Lung (tissue), 12 donors: ENCODE results near the gene PPP2R1B. TPM values are rescaled to one million over a fixed set of nuclear protein-coding genes. Genes with fewer than 3 reads are reported as not detected.

Experiments used
- ATAC-seq: fragments of 200-7000 bp; cut with Tn5 transposase; one replicate; pipeline ENCODE4 v1.9.1; 2020; ENCODE audit warnings: moderate number of reproducible peaks; ENCODE audit not compliant: insufficient read depth, low FRiP score
- DNase-seq, 3 donors: peaks; one replicate each; pipeline ENCODE4 v3.0.0-alpha.2; 2013 to 2017
- H3K27ac ChIP-seq, 2 donors: one replicate each; pipeline ENCODE4 v1.5.1; 2013; ENCODE audit warnings: mild to moderate bottlenecking in 2 of 2, moderate library complexity in 2 of 2, control low read depth in 1 of 2, inconsistent platforms in 1 of 2, low read depth in 1 of 2, low read length in 1 of 2
- H3K27me3 ChIP-seq, 3 donors: one replicate each; pipeline ENCODE4 v1.5.1; 2013; ENCODE audit warnings: low read length in 2 of 3; ENCODE audit not compliant: control insufficient read depth in 3 of 3, insufficient read depth in 3 of 3
- H3K36me3 ChIP-seq, 4 donors: one replicate each; pipeline ENCODE4 v1.5.1; 2013; ENCODE audit warnings: low read length in 4 of 4, mild to moderate bottlenecking in 1 of 4, moderate library complexity in 1 of 4; ENCODE audit not compliant: control insufficient read depth in 4 of 4, insufficient read depth in 4 of 4
- H3K4me1 ChIP-seq, 5 donors: one replicate each; pipeline ENCODE4 v1.5.1; 2013; ENCODE audit warnings: low read length in 5 of 5, mild to moderate bottlenecking in 2 of 5, moderate library complexity in 1 of 5; ENCODE audit not compliant: control insufficient read depth in 5 of 5, insufficient read depth in 5 of 5
- H3K4me3 ChIP-seq: one replicate; pipeline ENCODE4 v1.5.1; 2013; ENCODE audit warnings: mild to moderate bottlenecking, control low read depth, moderate library complexity
- H3K9ac ChIP-seq, 2 donors: one replicate each; pipeline ENCODE4 v1.5.1; 2013; ENCODE audit warnings: low read length in 2 of 2, control low read depth in 1 of 2; ENCODE audit not compliant: insufficient read depth in 1 of 2
- H3K9me3 ChIP-seq, 4 donors: one replicate each; pipeline ENCODE4 v1.5.1; 2013; ENCODE audit warnings: low read length in 3 of 4, mild to moderate bottlenecking in 1 of 4, moderate library complexity in 1 of 4; ENCODE audit not compliant: control insufficient read depth in 4 of 4, insufficient read depth in 3 of 4
- WGBS, 2 donors: extraction: QIAGEN DNeasy Blood & Tissue Kit; methylation state at CpG; one replicate each; pipeline ENCODE4 v1.1.7; 2013; 5-methylcytosine and 5-hydroxymethylcytosine counted together
- polyA plus RNA-seq, 2 donors: library from polyadenylated mRNA; stranded (reverse); fragments of 200-250 nt; gene quantifications; one replicate each; pipeline ENCODE4 v1.2.1, GENCODE V29; 2013
- total RNA-seq, 2 donors: library from RNA; depleted of rRNA in 1 of 2; stranded (reverse); fragments of >200 nt in 1 of 2; gene quantifications; one replicate each; pipeline ENCODE4 v1.2.1, GENCODE V29; 2014 to 2021
- TF ChIP-seq, protein P1 (sequence below): IDR thresholded peaks from 2 replicates; pipeline ENCODE4 v1.5.1; 2012; ENCODE audit warnings: mild to moderate bottlenecking; ENCODE audit errors: control extremely low read depth, extremely low read depth
- donor health status: control.
- donor health status: control.
- donor health status: Bipolar disorder and iron deficiency.
- donor health status: healthy.
- donor health status: DM: yes; HTN: yes; CAD: no.

The PPP2R1B gene
- total and polyA plus RNA-seq, 4 donors: 8.3 to 71.5 (median 20.4) TPM

DNA sequence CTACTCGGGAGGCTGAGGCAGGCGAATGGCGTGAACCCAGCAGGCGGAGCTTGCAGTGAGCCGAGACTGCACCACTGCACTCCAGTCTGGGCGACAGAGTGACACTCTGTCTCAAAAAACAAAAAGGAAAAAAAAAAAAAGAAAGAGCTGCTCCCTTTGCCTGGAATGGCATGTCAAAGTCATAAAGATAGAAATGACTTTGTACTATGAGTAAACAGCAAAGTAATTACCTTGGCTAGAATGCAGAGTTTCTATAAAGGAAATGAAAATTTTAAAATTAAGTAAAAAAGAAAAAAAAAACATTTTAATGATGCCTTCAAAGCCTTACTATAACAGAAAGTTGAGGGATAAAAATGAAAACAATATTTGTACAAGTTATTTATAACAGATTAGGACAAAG, 10.1 kb downstream of the PPP2R1B start:
- 98 to 99% methylated on average over 6 of the region's 6 CpGs for WGBS, 2 donors
- H3K27ac ChIP-seq: no peak overlapping the region
- no peak for ATAC-seq
- H3K9me3 ChIP-seq: no peaks in the 10 kb centered on the region
- TF ChIP-seq, protein P1, sequence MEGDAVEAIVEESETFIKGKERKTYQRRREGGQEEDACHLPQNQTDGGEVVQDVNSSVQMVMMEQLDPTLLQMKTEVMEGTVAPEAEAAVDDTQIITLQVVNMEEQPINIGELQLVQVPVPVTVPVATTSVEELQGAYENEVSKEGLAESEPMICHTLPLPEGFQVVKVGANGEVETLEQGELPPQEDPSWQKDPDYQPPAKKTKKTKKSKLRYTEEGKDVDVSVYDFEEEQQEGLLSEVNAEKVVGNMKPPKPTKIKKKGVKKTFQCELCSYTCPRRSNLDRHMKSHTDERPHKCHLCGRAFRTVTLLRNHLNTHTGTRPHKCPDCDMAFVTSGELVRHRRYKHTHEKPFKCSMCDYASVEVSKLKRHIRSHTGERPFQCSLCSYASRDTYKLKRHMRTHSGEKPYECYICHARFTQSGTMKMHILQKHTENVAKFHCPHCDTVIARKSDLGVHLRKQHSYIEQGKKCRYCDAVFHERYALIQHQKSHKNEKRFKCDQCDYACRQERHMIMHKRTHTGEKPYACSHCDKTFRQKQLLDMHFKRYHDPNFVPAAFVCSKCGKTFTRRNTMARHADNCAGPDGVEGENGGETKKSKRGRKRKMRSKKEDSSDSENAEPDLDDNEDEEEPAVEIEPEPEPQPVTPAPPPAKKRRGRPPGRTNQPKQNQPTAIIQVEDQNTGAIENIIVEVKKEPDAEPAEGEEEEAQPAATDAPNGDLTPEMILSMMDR: no peak
- H3K4me1 ChIP-seq: peaks cover 0 to 2% (median 0%) of the 10 kb centered on the region in 5 donors
- no peak for DNase-seq
- no peak overlapping the region for H3K4me3 ChIP-seq
- peaks cover 26 to 56% (median 33%) of the 10 kb centered on the region in 4 donors for H3K36me3 ChIP-seq
- H3K9ac ChIP-seq: no peak overlapping the region
- H3K27me3 ChIP-seq: no peaks in the 10 kb centered on the region

DNA sequence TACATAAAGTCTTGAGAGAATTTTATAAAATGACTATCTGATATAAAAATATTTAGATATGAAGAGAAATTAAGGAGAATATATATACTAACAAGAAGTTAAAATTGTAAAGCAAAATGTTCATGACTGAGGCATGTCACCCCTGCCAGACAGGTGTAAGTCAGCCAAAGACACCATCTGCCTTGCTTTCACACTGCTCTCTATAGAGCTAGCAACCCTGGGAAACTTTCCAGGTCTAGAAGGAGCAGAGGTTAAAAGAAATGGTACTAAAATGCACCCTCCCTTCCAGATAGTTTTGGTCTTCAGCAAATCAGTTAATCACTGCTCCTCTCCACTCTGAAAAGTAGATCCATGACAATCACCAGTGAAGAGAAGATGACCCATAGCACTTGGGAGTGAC, 16.5 kb downstream of the PPP2R1B start:
- Histone ChIP-seq H3K27me3 (no peaks in the 10 kb centered on the region), H3K4me3 (no peak overlapping the region), H3K36me3 (peaks cover 23 to 53% (median 29%) of the 10 kb centered on the region in 4 donors), H3K9ac (no peak overlapping the region), H3K9me3 (peaks cover 0 to 2% (median 0%) of the 10 kb centered on the region in 4 donors), H3K4me1 (no peaks in the 10 kb centered on the region), H3K27ac (no peak overlapping the region)
- ATAC-seq (no peak), DNase-seq (no peak)
- TF ChIP-seq, protein P1: no peak

GRCh38 chr11:111748035-111748804, 18.0 kb downstream of the PPP2R1B start:
- WGBS, 2 donors: 82 to 88% methylated on average over 7 of the region's 7 CpGs
- no peak for DNase-seq
- Histone ChIP-seq H3K36me3 (peaks cover 19 to 47% (median 27%) of the 10 kb centered on the region in 4 donors), H3K9me3 (peaks cover 0 to 2% (median 0%) of the 10 kb centered on the region in 4 donors), H3K9ac (no peak overlapping the region), H3K4me3 (no peak overlapping the region), H3K27ac (no peak overlapping the region), H3K27me3 (no peaks in the 10 kb centered on the region), H3K4me1 (peaks cover 0 to 2% (median 0%) of the 10 kb centered on the region in 5 donors)
- no peak for ATAC-seq
- TF ChIP-seq, protein P1: no peak
